Erythroblast (primary cell): ENCODE data around the gene RAB28.

Experiments used
- GATA1 ChIP-seq: IDR thresholded peaks from 2 replicates; pipeline ENCODE4 v1.6.1; 2011; ENCODE audit warnings: low read depth, mild to moderate bottlenecking, control low read depth, low read length, moderate library complexity
- POLR2A ChIP-seq: IDR thresholded peaks from 2 replicates; pipeline ENCODE4 v1.6.1; 2011; ENCODE audit warnings: mild to moderate bottlenecking, low read length

DNA sequence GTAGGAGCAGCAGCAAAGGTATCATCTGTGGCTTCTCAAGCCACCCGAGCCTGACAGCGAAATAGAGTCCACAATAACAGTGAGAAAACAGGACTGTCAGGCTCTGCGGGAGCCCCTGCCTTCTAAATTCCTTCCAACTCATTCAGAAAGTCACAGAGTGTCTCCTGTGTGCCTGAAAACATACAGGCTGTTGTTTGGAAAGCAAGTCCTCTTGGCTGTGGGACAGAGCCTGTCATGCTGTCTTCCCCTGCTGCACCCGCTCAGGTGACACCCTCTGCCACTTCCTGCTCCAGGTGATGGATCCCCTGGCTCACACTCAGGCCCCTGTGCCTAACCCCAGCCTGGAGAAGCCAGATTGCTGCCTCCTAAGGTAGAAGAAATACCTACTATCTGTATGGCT, 152.3 kb downstream of the RAB28 start:
- TF ChIP-seq POLR2A, result no peak
- no peak for TF ChIP-seq GATA1
